Breast epithelium (tissue), 3 donors: ENCODE measurements around the gene SLC4A8.

Source experiments
- CTCF ChIP-seq, 3 donors: fragments of 450-650 bp; IDR thresholded peaks; one replicate each; pipeline ENCODE4 v1.5.1; 2016 to 2017; ENCODE audit warnings: antibody characterized with exemption in 3 of 3, mild to moderate bottlenecking in 3 of 3, moderate library complexity in 3 of 3
- POLR2A ChIP-seq: fragments of 450-650 bp; IDR thresholded peaks from one replicate; pipeline ENCODE4 v1.6.1; 2016; ENCODE audit warnings: antibody characterized with exemption, mild to moderate bottlenecking, moderate library complexity

GRCh38 chr12:51442324-51442723, 17.7 kb downstream of the SLC4A8 start:
- TF ChIP-seq POLR2A (no peak), CTCF (IDR thresholded peaks at IDR 0.05) (no peak)
